GM19025 (cell line): ENCODE measurements around the gene RPL5.

Source experiments
- ATAC-seq: cut with Tn5 transposase; IDR thresholded peaks from one replicate; pipeline ENCODE4 v1.9.1; 2021; ENCODE audit warnings: mild to moderate bottlenecking, low read depth, moderate library complexity; ENCODE audit not compliant: unreplicated experiment

The RPL5 gene

GRCh38 chr1:92817986-92818764 is 13.7 kb upstream of the RPL5 start:
- ATAC-seq, result no peak

- ATAC-seq, result no peak
Observed at GRCh38 chr1:92820024-92820423, 11.8 kb upstream of the RPL5 start.

- ATAC-seq, result no peak
Observed at GRCh38 chr1:92820551-92820950, 11.3 kb upstream of the RPL5 start.

- ATAC-seq, result no peak
Observed at GRCh38 chr1:92822879-92823278, 9.0 kb upstream of the RPL5 start.

- ATAC-seq, result no peak
Observed at GRCh38 chr1:92826792-92827191, 5.0 kb upstream of the RPL5 start.

- no peak for ATAC-seq
Observed at GRCh38 chr1:92831368-92831761, 475 bp upstream of the RPL5 start.

GRCh38 chr1:92832537-92833114 is 786 bp downstream of the RPL5 start:
- no peak for ATAC-seq

- ATAC-seq, result no peak
Observed at GRCh38 chr1:92833840-92834239, 2.0 kb downstream of the RPL5 start.

- ATAC-seq, result no peak
Observed at GRCh38 chr1:92834617-92835016, 2.8 kb downstream of the RPL5 start.

GRCh38 chr1:92837062-92837461 is 5.2 kb downstream of the RPL5 start:
- ATAC-seq, result no peak

GRCh38 chr1:92838519-92838918 is 6.7 kb downstream of the RPL5 start:
- ATAC-seq, result no peak

GRCh38 chr1:92839442-92839841 is 7.6 kb downstream of the RPL5 start:
- no peak for ATAC-seq

- ATAC-seq, result no peak
Observed at GRCh38 chr1:92840600-92840999, 8.8 kb downstream of the RPL5 start.

GRCh38 chr1:92842082-92843045 is 10.5 kb downstream of the RPL5 start:
- no peak for ATAC-seq

GRCh38 chr1:92843046-92843423 is 11.2 kb downstream of the RPL5 start:
- ATAC-seq, result no peak

- no peak for ATAC-seq
Observed at GRCh38 chr1:92843429-92844352, 11.9 kb downstream of the RPL5 start.

GRCh38 chr1:92844439-92844838 is 12.6 kb downstream of the RPL5 start:
- no peak for ATAC-seq

- no peak for ATAC-seq
Observed at GRCh38 chr1:92845908-92846307, 14.1 kb downstream of the RPL5 start.

GRCh38 chr1:92848201-92848600 is 16.4 kb downstream of the RPL5 start:
- ATAC-seq, result no peak

- no peak for ATAC-seq
Observed at GRCh38 chr1:92850019-92850418, 18.2 kb downstream of the RPL5 start.
